ENCODE data around the gene VPS13A. TPM values are rescaled to one million over a fixed set of nuclear protein-coding genes. Genes with fewer than 3 reads are reported as not detected.

VPS13A gene
- total and polyA plus RNA-seq, 4 donors: 2.4 to 45.1 (median 22.6) TPM

GRCh38 chr9:77432053-77432452, 254.7 kb downstream of the VPS13A start:
- Histone ChIP-seq H3K4me3 (ENCODE audit: low read depth in 1 of 3, low read length in 3 of 3) (no peak overlapping the region), H3K9me3 (ENCODE audit: control insufficient read depth in 4 of 4, low read length in 3 of 4) (no peaks in the 10 kb centered on the region), H3K36me3 (ENCODE audit: control insufficient read depth in 4 of 4, insufficient read depth in 3 of 4, low read depth in 1 of 4, low read length in 3 of 4) (no peaks in the 10 kb centered on the region), H3K27ac (ENCODE audit: low read depth in 1 of 2, low read length in 2 of 2) (no peak overlapping the region), H3K27me3 (ENCODE audit: control insufficient read depth in 4 of 4, insufficient read depth in 4 of 4, low read length in 3 of 4) (no peaks in the 10 kb centered on the region), H3K9ac (ENCODE audit: low read depth in 1 of 2, low read length in 2 of 2) (no peak overlapping the region), H3K4me1 (ENCODE audit: control insufficient read depth in 4 of 4, insufficient read depth in 4 of 4, low read length in 3 of 4) (peaks cover 0 to 2% (median 0%) of the 10 kb centered on the region in 4 donors)
- 87% methylated on average over 6 of the region's 6 CpGs for WGBS
- TF ChIP-seq NR2F2 (IDR thresholded peaks at IDR 0.05): no peak
- no peak for TF ChIP-seq ATF3 (IDR thresholded peaks at IDR 0.05)
- TF ChIP-seq RAD21 (IDR thresholded peaks at IDR 0.05): no peak
- DNase-seq (ENCODE audit: low spot score): no peak

GRCh38 chr9:77433675-77434445, 256.5 kb downstream of the VPS13A start:
- Histone ChIP-seq H3K27me3 (ENCODE audit: control insufficient read depth in 4 of 4, insufficient read depth in 4 of 4, low read length in 3 of 4) (no peaks in the 10 kb centered on the region), H3K36me3 (ENCODE audit: control insufficient read depth in 4 of 4, insufficient read depth in 3 of 4, low read depth in 1 of 4, low read length in 3 of 4) (no peaks in the 10 kb centered on the region), H3K4me1 (ENCODE audit: control insufficient read depth in 4 of 4, insufficient read depth in 4 of 4, low read length in 3 of 4) (peaks cover 0 to 2% (median 0%) of the 10 kb centered on the region in 4 donors), H3K27ac (ENCODE audit: low read depth in 1 of 2, low read length in 2 of 2) (no peak overlapping the region), H3K9ac (ENCODE audit: low read depth in 1 of 2, low read length in 2 of 2) (no peak overlapping the region), H3K4me3 (ENCODE audit: low read depth in 1 of 3, low read length in 3 of 3) (no peak overlapping the region), H3K9me3 (ENCODE audit: control insufficient read depth in 4 of 4, low read length in 3 of 4) (no peaks in the 10 kb centered on the region)
- TF ChIP-seq RAD21 (IDR thresholded peaks at IDR 0.05) (peak; percentile 93 to 94), CTCF (IDR thresholded peaks at IDR 0.05; ENCODE audit: low read depth, low read length, missing input control) (peak; percentile 89), HNF4G (IDR thresholded peaks at IDR 0.05) (no peak)
- WGBS: 65% methylated on average over 21 of the region's 21 CpGs
- peak; percentile 42 for DNase-seq (ENCODE audit: low spot score)

GRCh38 chr9:77435277-77435676, 257.9 kb downstream of the VPS13A start:
- Histone ChIP-seq H3K4me3 (ENCODE audit: low read depth in 1 of 3, low read length in 3 of 3) (no peak overlapping the region), H3K9me3 (ENCODE audit: control insufficient read depth in 4 of 4, low read length in 3 of 4) (no peaks in the 10 kb centered on the region), H3K27ac (ENCODE audit: low read depth in 1 of 2, low read length in 2 of 2) (no peak overlapping the region), H3K9ac (ENCODE audit: low read depth in 1 of 2, low read length in 2 of 2) (no peak overlapping the region), H3K36me3 (ENCODE audit: control insufficient read depth in 4 of 4, insufficient read depth in 3 of 4, low read depth in 1 of 4, low read length in 3 of 4) (no peaks in the 10 kb centered on the region), H3K27me3 (ENCODE audit: control insufficient read depth in 4 of 4, insufficient read depth in 4 of 4, low read length in 3 of 4) (no peaks in the 10 kb centered on the region), H3K4me1 (ENCODE audit: control insufficient read depth in 4 of 4, insufficient read depth in 4 of 4, low read length in 3 of 4) (peaks cover 0 to 2% (median 0%) of the 10 kb centered on the region in 4 donors)
- TF ChIP-seq ATF3 (IDR thresholded peaks at IDR 0.05): no peak
- TF ChIP-seq TAF1 (conservative IDR thresholded peaks at IDR 0.05): no peak
- no peak for TF ChIP-seq SP1 (IDR thresholded peaks at IDR 0.05)
- TF ChIP-seq NR2F2 (IDR thresholded peaks at IDR 0.05): no peak
- no peak for TF ChIP-seq FOXA1 (IDR thresholded peaks at IDR 0.05)
- TF ChIP-seq RXRA (IDR thresholded peaks at IDR 0.05): no peak
- TF ChIP-seq GABPA (IDR thresholded peaks at IDR 0.05 in 1 of 2, conservative IDR thresholded peaks at IDR 0.05 in 1 of 2): no peak
- no peak for TF ChIP-seq CTCF (IDR thresholded peaks at IDR 0.05; ENCODE audit: low read depth, low read length, missing input control)
- no peak for TF ChIP-seq YY1 (IDR thresholded peaks at IDR 0.05)
- TF ChIP-seq, protein P1, sequence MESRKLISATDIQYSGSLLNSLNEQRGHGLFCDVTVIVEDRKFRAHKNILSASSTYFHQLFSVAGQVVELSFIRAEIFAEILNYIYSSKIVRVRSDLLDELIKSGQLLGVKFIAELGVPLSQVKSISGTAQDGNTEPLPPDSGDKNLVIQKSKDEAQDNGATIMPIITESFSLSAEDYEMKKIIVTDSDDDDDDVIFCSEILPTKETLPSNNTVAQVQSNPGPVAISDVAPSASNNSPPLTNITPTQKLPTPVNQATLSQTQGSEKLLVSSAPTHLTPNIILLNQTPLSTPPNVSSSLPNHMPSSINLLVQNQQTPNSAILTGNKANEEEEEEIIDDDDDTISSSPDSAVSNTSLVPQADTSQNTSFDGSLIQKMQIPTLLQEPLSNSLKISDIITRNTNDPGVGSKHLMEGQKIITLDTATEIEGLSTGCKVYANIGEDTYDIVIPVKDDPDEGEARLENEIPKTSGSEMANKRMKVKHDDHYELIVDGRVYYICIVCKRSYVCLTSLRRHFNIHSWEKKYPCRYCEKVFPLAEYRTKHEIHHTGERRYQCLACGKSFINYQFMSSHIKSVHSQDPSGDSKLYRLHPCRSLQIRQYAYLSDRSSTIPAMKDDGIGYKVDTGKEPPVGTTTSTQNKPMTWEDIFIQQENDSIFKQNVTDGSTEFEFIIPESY (IDR thresholded peaks at IDR 0.05): no peak
- TF ChIP-seq RAD21 (IDR thresholded peaks at IDR 0.05): no peak
- no peak for TF ChIP-seq JUND (IDR thresholded peaks at IDR 0.05)
- DNase-seq (ENCODE audit: low spot score): no peak
- WGBS: 94% methylated on average over 4 of the region's 4 CpGs

Data from liver (tissue), 9 donors.